ENCODE measurements around the gene PLA2G2C.
"Not testable (repeated sequence)": the region's sequence is repeated elsewhere in the genome, so short reads cannot be mapped to it uniquely, and the experiment has no call there.

Gene PLA2G2C, protein sequence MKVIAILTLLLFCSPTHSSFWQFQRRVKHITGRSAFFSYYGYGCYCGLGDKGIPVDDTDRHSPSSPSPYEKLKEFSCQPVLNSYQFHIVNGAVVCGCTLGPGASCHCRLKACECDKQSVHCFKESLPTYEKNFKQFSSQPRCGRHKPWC

DNA sequence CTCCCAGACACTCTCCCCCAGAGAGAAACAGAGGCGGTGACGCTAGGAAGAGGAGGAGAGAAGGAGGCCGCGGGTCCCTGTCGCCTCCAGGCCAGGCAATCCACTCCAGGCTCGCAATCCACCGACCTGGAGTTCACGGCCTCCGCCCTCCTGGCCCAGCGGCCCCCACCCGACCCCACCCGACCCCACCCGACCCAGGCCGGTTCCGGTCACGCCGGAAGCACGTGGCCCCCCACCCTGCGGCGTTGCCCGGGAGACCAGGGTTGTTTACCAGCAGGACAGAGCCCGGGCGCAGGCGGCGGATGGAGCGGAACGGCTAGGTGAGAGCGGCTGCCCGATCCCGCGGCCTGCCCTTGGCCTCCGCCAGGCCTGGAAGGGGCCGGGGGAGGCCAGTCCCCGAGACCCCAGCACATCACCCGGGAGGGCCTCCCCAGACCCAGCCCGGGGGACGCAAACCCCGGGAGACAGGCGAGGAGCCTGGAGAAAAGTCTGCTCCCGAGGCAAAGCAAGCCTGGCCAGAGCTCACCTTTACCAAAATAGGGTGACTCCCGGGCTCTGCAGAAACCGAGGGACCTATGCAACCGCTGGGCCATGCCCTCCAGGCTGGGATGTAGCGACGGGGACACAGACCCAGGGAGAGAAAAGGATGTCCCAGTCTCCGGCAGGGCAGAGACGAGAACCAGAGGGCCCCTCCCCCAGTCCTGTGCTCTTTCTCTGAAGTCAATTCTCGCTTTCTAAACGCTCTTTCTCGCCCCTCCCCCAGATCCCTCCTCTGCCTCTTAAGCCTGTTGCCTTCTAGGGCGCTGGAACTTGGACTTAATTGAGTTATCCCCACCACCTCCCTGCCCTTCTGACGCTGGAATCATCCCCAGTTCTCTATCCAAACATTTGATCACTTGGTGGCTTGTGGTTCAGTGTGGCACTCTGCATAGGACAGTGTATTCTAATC, at the start of gene PLA2G2C, which contains the start of gene UBXN10:
TSS of gene PLA2G2C (minus strand) at position 685 of the 949 bp plus-strand sequence. CDS start 9,155 bp downstream, outside the sequence.
TSS of gene UBXN10 (plus strand) at position 263 of the 949 bp plus-strand sequence. CDS start 4,466 bp downstream, outside the sequence.
- DNase-seq: peak; percentile 88

DNA sequence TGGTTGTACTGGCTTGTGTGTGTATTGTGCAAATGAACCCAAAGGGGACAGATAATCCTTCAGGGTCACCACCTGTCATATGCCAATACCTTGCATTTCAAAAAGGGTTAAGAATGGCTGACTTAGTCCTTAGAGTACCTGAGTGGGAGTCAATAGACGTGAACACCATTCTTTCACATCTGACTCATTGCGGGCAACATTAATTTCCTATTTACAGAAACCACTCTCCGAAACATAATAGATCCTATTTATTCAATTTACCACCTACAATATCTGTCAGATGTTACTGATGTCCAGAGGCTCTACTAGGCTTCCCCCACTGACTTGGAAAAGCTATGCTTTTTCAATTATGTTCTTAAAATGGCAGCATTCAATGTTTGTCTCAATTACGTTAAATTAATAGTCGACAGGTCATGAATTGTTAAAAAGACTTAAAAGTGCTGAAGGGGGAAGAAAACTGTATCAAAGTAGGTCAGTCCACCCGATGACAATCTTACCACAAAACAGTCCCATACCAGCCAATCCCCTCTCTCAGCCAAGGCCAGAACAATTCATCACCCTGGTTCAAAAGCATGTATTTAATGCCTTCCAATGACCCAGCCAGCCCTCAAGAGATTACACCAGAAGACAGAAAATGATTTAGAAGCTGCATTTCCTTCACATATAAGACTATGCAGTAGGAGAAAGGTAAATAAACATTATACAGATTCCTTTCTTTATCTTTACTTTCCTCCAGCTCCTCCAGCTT, 48.6 kb upstream of the PLA2G2C start:
- DNase-seq: no peak

DNA sequence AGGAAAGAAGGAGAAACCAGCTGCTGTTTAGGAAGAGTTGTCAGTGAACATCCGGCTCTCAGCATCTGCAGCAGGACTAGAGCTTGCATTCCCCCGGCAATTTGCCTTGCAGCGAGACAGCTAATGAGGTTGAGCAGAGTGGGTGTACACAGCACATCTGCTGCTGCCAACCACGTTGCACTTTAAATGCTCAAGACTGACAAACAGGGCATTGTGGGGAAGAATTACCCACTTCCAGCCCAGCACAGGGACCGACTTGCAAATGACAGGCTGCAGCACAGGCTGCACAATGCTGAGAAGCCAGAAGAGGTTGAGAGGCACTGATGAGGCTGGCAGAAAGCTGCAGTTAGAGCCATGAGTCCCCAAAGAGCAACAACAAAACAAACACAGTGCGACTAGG, 47.5 kb upstream of the PLA2G2C start:
- no peak for DNase-seq

DNA sequence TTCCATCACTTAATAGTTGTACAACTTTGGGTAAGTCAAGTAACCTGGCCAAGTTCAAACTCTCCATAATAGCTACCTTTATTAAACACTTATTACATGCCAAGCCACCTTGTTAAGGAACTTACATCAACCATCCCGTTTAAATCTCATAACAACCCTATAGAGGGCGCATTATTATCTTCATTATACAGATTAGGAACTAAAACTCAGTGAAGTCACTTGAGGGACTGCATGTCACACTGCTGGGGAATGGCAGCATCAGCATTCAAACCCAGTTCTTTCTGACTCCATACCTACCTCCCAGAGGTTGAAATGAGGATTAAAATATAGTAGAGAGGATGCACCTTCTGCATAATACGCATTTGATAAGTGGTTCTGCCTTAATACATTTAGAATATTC, 47.1 kb upstream of the PLA2G2C start:
- DNase-seq: peak; percentile 28

DNA sequence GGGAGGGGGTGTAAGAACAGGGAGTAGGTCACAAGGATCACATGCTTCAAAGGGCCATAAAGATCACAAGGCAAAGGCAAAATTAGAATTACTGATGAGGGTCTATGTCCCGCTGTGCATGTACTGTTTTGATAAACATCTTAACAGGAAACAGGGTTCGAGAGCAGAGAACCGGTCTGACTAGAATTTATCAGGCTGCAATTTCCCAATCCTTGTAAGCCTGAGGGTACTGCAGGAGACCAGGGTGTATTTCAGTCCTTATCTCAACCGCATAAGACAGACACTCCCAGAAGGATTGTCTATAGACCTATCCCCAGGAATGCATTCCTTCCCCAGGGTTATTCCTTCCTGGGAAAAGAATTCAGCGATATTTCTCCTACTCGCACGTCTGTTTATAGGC, 46.2 kb upstream of the PLA2G2C start:
- DNase-seq: not testable (repeated sequence)

DNA sequence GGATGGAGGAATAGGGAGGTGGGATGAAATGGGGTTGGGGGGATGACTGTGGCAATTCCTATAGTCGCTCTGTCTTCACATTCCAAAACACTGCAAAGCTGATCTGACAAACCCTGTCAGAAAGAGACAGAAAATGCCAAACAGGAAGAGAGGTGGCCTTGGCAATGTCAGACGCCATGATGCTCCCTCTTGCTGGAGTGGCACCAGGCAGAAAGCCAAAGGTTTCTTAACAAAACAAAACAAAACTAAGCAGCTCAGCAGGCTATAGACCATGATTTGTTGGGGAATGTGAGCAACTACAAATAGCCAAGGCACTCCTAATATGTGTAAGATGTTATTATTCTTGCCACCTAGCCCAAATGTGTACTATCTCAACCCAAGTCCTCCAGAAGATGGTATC, 42.9 kb upstream of the PLA2G2C start:
- DNase-seq: no peak

DNA sequence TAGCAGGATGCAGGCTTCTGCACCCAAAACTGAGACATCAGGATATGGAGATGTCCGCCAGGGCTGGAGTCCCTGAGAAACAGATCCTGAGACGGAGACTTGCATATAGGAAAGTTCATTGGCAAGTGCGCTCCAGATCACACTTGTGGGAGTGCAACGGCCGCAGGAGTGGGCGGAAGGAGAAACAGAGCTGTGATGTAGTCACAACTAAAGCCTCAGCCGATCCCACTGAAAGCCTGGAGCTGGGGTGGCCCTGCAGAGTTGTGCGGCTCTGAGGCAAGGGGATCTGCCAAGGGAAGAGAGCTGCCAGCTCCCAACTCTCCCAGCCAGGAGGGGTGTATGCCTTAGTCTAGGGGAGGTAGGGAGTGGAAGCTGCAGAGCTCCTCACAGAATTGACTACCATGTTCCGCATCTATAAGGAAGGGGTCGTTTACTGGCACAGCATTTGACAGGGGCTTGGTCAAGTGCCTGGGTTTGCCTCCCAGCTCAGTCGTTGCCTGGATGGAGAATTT, 42.1 kb upstream of the PLA2G2C start:
- no peak for DNase-seq

DNA sequence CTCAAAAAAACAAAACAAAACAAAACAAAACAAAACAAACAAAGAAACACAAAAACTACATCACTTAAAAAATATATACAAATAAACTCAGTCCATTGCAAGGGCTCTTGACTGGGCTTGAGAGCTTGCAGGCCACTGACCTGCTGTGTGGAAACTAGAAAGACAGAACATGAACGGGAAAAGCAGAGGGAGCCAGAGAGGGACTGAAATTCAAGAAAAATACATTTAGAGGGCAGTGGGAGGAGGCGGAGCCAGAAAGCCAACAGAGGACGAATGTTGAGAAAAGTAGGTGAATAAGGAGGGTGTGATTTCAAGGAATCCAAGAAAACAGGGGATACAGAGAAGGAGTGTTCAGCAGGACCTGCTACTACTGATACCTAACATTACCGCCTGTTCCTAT, 41.4 kb upstream of the PLA2G2C start:
- DNase-seq: no peak

DNA sequence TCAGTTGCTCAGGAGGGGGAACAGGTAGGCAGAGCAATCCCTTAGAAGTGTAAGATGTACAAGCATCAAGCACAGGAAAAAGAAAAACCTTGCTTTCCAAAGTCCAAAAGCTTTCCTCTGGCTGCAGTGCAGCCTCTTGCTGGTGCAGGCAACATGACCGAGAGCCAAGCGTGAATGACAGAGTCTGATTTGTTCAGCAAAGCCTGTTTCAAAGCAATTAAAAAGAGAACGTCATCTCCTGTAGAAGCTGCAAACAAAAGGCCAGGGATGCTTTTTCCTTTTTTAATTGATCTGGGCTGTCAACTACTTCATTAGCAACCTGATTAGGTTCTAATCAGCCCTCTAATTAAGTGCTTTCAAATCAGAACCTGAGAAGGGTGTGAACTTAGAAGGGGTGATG, 38.2 kb upstream of the PLA2G2C start:
- no peak for DNase-seq

DNA sequence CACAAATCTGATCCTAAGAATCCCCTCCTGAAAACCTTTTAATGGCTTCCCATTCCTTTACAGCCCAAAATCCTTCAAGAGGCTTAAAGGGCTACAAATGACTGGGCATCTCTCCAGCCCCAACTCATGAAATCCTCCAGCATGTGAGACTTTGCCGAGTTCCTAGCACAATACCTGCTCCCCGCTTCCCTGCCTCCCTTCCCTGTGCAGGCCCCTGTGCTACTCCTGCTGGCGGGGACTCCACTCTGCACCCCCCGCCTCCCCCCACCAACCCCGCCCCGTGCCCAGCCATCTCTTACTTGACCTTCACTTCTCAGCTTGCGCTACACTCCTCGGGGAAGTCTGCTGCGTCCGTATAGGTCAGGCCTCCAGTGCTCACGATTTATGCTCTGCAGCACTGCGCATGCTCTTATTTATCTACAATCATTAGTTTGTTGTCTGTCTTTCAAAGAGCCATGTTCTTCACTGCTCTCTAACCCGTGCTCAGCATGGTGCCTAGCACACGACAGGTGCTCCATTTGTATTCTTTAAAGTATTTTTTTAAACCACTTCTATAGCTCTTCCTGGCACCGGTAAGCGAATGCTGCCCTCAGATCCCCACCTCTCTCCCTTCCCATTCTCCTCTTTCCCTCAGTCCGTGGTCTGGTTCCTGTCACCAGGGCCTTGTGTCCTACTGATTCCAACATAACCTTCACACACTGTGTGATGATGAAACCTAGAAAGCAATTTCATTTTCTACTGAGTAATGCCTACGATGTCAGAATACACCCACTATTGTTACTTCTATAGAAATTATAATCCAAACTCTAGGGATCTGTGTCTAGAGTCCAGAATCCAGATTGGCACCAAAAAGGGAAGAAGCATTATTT, 37.5 kb upstream of the PLA2G2C start:
- DNase-seq: no peak

DNA sequence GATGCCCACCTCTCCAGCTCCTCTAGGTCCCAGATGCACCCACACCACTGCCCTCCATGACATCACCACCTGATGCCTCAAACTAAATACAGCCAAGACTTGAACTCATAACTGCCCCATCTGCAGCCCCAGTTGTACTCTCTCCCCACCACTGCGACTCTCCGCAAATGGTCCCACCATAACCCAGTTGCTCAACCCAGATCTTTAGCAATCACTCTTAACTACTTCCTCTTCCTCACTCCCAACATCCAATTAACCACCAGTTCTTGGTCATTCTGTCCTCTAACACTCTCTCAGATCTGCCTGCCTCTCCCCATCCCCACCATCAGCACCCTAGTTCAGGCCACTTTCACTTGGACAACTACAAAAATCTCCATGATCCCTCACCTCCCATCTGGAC, 36.8 kb upstream of the PLA2G2C start:
- no peak for DNase-seq

DNA sequence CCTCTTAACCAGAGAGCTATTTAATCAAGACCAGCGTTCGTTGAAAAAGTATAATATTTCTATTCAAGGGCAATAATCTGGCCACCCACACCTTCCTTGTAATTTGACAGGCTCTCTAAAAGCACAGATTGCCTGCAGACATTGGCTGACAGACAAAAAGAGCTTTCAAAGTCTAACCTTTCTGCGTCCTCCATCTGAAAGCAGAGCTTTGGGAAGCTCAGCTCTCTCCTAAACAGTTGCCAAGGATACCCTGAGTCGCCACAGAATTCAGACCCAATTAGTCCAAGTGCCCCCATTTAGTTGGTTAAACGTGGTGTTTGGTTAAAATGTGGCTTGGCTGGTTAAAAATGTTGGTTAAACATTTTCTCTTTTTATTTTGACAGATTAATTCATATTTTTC, 33.7 kb upstream of the PLA2G2C start:
- no peak for DNase-seq

DNA sequence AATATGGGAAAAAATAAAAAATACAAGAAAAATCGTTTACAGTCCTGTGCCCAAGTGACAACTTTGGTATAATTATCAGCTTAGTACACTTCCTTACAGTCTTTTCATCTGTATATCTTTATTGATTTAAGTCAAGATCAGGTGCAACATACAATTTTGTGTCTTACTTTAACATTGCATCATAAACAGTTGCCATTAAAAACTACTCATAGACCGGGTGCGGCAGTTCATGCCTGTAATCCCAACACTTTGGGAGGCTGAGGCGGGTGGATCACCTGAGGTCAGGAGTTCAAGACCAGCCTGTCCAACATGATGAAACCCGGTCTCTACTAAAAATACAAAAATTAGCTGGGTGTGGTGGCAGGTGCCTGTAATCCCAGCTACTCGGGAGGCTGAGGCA, 32.7 kb upstream of the PLA2G2C start:
- not testable (repeated sequence) for DNase-seq

DNA sequence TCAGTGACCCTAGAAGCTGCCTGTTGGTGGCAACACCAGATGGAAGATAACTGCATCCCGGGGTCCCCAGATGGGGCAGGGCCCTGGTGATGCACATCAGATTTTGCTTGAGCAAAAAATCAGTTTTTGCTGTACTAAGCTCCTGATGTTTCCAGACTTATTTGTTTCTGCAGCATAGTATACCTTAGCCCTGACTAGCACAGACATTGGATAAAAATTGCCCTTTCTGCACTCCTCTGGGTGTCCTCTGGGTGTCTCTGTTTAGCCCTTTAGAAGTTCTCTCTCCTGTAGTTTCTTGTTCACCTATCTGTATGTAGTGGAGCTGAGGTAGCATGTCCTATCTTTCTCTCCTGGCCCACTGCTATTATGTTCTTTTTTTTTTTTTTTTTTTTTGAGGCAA, 30.3 kb upstream of the PLA2G2C start:
- DNase-seq: peak; percentile 56

DNA sequence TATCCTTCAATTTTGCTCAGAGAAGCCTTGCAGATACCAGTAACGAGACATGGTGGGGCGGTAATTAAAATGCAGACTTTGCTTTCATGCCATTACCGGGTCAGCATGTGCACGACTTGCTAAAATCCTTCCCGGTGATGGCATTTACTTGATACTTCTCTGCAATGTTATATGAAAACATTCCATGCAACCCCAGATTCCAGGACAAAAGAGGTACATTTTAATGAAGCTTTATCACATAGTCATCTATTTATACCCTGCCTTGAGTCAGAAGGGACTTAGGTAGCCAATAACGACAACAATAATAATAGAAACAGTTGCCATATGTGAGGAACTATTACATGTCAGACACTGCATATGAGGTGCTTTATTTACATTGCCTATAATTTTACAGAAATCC, 29.4 kb upstream of the PLA2G2C start:
- no peak for DNase-seq

DNA sequence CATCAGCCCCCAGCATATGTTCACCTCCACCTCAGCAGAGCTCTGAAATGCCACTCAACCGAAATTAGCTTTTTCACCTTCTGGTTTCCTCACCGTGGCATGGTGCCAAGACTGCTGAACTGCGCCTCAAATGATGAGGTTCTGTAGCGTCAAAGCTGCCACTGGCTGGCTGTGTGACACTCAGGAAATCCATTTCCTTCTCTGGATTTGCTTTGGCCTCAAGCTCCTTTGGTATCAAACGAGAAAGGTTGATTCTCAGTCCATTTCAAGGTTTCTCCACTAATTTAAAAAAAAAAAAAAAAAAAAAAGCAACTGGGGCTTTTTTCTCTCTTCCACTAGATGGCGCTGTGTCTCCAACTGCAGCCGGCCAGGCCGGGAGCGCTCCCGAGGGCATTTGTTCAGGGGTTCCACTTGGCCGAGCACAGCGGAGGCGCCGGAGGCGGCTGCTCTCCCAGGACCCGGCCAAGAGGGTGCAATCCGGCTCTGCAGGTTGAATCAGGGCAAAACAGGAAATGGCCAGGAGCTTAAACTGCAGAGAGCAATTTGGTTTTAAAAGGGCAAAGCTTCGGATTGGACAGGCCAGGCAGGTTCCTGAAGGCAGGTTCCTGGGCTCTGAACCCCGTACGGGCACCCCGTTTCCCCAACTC, 26.5 kb upstream of the PLA2G2C start:
- DNase-seq: peak; percentile 66

DNA sequence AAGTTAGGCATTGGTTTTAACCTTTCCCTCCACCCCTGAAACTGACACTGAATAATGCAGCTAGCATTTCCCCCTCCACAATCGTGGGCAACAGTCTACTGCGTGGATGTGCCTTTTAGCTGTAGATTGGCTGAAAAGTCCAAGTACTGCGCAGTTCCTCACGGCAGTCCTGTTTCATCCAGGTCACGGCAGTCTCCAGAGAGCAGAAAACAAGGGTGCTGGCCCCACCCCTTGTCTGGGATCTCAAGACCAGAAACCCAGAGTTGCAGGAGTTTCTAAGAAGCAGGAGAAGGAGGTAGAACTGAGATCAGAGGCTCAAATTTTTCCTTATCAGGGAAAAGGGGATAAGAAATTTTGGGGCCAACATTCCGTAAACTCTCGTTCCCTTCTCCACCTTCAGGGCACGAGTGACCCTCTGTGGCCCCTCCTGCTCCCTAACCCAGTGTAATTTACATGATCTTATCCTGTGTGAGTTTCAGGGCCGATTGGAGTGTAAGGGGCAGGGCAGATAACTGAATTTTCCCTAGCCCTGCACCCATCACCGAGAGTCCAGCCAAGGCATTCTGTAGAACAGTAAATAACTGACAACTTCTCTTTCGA, 25.9 kb upstream of the PLA2G2C start:
- no peak for DNase-seq

DNA sequence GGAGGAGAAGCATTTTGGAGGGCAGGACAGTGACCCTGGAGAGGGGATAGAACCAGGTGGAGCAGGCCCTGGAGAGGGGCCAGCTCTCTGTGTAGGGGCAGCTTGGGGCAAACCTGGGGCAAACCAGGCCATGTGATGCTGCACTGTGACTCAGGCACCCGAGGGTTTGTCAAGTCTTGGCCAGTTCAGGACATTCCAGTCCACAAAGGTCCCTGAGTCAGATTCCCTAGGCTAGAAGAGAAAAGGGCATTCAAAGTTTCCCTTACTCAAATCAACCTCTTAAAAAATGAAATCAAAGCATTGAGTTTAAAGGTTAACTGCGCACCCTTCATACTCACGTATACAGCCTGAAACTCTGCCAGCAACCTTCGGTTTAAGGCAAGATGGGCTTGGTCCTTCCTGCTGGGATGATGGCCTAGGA, 25.2 kb upstream of the PLA2G2C start:
- DNase-seq: no peak

DNA sequence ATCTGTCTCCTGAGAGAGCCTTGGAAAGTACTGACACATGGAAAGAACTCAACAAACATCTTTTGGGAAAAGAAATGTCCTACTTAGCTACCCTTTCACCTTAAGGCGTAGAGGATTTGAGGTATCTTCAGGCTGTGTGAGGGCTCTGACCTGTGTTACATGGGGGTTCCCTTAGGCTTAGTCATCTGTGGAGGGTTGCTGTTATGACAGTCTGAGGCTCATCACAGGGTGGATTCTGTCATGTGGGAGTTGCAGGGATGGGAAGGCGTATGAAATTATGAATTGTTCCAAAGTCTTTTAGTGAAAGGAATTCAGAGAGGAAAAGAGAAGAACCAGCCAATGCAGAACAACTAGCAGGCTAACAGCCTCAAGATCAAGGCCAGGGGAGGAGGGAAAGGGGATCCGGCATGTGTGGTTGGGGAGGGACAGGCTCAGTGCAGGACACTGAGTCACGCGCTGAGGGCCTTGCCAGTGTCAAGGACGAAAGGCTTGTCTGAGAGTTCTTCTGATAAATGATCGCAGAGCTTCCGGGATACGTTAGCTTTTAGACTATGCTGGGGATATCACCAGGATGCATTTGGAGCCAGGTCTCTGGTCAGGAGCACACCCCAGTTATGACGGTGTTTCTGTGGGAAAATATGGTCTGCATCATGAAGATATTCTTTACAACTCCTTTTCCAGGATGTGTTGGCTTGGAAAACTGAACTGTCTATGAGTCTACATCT, 24.6 kb upstream of the PLA2G2C start:
- no peak for DNase-seq

DNA sequence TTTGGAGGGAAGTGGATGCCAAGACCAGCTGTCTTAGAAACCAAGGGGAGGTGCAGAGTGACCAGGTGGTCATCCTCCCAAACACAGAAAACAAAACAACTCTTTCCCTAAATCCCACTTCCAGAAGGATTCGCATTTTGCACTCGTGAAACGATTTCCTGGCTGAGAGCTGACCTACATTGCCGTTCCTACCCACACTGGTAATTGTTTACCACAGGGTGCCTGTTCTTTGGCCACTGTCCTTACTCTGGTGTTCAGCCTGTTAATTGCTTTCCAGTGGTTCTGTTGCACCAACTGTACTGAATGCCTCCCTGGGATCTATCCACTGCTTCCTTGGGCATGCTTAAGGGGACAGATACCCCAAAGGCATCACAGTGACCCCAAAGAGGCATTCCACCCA, 23.2 kb upstream of the PLA2G2C start:
- no peak for DNase-seq

DNA sequence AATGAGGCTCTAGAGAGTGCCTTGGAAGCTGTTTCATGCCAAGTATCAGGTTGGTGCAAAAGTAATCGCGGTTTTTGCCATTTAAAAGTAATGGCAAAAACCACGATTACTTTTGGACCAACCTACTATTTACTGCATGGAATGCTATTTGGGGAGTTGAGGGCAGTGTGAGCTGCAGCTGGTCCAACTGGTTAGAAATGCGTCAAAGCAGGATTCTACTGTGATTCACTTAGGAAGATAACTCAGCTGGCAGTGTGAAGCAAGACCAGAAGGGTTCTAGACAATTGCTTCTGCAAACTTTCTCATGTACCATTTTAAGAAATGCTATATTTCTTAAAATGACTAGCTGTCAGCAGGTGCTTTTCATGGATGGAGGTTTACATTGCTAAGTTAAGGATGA, 21.2 kb upstream of the PLA2G2C start:
- DNase-seq: no peak
